Stimulated activated CD4-positive, alpha-beta T cell treated with anti-CD3 and anti-CD28 coated beads, Interleukin-15, amount 100 ng/mL, for 48 hours (primary cell): ENCODE results near the gene TXNDC9.
"Not testable (repeated sequence)": the region's sequence is repeated elsewhere in the genome, so short reads cannot be mapped to it uniquely, and the experiment has no call there.

Experiments
- DNase-seq, 2 donors: peaks; one replicate each; pipeline ENCODE4 v3.0.0-alpha.2; 2020; ENCODE audit warnings: low read depth in 2 of 2

Gene TXNDC9

DNA sequence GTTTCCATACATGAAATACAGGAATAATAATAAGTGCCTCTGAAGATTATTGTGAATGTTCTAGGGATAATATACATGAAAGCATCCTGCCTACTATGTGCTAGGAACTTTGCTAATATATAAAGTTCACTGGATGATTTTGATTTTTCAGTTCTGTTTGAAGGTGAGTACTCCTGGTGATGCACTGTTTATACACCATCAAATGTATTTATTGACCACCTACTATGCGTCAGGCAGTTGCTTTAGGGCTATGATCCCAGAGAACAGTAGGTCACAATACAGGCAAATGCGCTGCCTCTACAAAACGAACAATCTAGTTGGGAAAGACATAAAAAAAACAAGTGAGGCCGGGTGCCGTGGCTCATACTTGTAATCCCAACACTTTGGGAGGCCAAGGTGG is 10.7 kb downstream of the TXNDC9 start:
- no peak for DNase-seq

DNA sequence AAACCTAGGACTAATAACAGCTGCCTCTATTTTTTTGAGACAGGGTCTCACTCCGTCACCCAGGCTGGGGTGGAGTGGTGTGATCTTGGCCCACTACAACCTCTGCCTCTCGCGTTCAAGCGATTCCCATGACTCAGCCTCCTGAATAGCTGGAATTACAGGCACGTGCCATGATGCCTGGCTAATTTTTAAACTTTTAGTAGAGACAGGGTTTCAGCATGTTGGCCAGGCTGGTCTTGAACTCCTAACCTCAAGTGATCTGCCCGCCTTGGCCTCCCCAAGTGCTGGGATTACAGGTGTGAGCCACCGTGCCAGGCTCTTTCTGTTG is 18.3 kb downstream of the TXNDC9 start:
- not testable (repeated sequence) for DNase-seq

DNA sequence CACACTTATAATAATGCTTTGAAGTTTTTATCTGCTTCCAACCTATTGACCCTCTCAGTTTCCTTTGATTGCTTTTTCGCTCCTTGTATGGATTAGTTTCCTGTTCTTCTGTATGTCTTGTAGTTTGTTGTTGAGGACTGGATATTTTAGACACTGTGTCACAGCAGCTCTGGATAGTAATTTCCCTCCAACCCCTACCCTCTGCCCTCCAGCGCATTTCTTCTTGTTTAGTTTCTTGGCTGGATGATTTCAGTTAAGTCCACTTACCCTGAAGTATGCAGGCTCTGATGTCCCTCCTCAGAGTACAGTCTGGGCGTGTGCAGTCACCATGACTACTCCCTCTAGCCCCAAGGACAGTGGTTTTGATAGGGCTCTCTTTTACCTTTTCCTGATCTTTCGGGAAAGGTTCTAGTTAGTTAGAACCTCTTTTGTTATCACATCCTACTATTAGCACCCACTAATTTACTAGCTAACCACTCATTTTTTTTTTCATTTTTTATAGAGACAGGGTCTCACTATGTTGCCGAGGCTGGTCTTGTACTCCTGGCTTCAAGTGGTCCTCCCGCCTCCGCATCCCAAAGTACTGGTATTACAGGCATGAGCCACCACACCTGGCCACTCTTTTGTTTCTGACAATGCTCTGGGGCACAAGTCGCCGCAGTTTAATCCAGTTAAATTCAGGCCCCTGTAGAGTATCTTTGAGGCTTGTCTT is 18.8 kb downstream of the TXNDC9 start:
- no peak for DNase-seq

DNA sequence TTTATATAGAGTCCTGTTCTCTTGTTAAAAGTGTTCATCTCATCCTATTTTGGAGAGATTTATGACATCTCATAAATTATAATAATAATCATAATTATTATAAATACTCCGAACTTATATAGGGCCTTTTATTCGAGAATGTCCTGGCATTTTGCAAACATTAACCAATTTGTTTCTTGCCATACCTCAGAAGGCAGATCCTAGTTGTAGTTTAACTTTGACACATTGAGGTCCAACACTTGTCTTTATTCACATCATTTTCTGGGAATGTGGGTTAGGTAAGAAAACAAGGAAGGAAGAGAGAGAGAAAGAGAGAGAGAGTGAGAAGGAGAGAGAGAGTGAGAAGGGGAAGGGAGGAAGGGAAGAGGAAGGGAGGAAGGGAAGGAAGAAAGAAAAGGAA is 35.0 kb downstream of the TXNDC9 start, which contains the start of gene LYG1:
Gene LYG1 (minus strand): TSS at position 101 of the 400 bp plus-strand sequence. CDS start 5,527 bp downstream, outside the sequence.
- not testable (repeated sequence) for DNase-seq

DNA sequence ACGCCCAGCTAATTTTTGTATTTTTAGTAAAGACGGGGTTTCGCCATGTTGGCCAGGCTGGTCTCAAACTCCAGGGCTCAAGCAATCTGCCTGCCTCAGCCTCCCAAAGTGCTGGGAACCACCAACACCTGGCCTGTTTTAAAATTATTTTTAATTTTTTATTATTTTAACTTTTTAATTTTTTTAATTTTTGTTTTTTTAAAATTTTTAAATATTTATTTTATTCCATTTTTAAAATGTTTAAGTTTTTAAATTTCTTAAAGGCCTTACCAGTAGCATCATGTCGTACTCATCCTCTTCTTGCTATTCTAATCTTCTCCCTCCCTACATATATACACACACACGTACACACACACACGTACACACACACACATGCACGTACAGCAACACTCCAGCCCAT is 36.6 kb downstream of the TXNDC9 start:
- no peak for DNase-seq

DNA sequence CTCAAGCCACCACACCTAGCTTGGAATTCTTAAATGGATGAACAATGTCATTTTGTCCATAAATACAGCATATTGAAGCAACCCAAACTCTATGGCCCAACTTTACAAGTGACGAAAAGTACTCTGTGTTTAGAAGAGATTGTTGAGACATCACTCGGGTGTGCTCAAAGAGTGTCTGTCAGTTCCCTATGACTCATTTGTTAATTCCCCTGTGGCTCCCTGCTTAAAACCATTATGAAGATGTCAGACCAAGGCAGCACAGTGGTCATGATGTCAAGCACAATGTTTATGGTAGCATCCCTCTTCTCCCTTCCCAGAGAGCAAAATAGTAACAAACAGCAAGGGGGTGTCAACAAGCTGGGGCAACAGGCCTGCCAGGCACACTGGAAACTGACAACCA is 38.1 kb downstream of the TXNDC9 start:
- DNase-seq, result no peak

DNA sequence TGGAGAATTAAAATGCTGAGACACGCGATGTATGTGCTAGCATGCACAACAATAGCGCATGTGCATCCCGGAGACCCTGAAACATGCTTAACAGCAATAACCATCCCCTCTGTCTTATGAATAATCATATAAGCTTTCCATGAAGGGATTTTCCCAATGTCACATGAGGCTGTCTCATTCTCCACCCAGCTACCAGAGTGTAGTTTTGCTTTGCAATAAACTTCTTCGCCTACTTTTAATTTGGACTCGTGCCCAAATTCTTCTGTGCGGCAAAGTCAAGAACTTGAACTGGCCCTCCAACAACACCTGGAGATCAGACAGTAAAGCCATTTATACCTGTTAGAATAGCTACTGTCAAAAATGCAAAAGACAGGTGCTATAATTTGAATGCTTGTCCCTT is 50.6 kb downstream of the TXNDC9 start:
- DNase-seq, result no peak

DNA sequence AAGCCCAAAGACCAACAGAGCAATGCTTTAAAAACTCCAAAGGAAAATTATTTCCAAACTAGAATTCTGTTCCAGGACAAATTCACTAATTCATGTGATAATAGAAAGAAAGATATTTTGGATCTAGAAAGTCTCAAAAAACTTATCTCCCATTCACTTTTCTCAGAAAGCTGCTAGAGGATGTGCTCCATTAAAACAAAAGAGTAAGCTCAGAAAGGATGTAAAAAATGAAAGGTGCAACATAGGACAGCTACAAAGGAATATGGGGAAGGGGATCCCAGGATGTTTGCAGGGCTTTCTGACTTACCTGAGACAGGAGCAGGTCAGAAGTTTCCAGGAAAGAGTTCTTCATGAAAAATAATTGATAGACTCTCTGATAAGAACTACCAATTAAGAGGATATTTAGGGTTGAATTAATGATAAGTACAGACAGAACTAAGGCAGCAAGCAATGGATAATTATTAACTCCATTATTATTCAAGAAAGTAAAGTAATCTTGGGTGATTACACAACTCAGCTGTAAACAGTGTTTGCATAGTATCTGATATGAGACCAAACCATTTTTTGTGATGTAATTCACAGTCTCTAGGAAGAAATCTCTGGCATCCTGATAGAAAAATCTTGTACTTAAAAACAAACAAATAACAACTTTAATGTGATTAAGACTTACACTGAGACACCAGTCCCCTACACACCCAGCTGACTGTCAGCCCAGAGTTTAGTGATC is 56.0 kb downstream of the TXNDC9 start:
- DNase-seq, result no peak

DNA sequence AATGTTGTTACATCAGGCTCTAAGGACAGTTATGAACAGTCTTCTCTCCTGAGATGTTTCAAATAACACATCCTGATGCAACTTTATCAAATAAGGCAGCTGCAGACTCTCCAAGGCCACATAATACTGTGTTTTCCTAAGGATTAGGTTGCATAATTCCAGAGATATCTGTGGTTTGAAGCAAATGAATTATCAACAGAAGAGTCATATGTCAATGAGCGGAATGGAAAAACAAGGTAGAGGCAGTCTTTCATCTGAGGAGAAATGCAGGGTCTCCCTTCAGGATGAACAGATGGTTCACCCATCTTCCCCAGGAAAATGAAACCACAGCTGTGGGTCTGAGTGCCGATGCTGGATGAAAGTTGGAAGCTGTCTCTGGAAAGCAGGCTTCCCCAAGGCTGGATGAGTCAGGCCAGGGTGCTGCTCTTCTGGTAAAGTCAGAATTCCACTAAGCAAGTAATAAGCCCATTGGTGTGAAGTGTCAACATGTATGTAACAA is 57.3 kb downstream of the TXNDC9 start:
- DNase-seq, result no peak

DNA sequence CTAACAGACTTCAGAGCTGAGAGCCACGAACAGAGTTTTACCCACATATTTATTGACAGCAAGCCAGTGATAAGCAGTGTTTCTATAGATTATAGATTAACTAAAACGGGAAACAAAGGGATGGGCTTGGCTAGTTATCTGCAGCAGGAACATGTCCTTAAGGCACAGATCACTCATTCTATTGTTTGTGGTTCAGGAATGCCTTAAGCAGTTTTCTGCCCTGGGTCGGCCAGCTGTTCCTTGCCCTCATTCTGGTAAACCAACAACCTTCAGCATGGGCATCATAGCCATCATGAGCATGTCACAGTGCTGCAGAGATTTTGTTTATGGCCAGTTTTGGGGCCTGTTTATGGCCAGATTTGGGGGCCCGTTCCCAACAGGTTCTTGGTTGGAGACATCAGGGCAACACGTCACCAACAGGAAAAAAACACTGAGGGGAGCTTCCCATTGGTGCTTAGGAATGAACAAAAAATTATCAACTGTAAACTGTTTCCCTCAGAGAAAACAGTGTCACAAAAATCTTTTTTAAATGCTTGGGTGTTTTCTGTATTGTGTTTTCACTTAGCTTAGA is 57.9 kb downstream of the TXNDC9 start:
- not testable (repeated sequence) for DNase-seq

DNA sequence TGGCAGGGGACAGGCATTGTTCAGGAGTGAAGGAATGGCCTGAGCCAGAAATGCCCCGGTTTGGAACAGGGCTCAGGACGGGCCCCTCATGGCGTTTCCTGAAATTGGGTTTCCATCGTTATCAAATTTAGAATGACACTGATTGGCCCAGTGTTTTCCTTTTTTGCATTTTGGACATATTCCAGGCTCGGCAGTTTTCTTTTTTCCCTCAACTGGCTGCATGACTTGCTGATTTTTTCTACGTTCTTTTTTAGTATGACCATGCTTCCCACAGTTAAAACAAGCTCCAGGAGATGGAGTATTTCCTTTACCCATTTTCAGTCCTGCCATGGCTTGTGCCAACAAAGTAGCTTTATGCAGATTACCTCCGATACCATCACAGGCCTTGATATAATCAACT is 60.3 kb downstream of the TXNDC9 start:
- DNase-seq, result no peak
